NCI-H748 treated with DMSO at 0.1 percent for 48 hours (cell line): ENCODE measurements around the gene TGM4.
A peak's percentile ranks its signal among the peaks of the same experiment; 100 is the strongest.
"Not testable (repeated sequence)": the region's sequence is repeated elsewhere in the genome, so short reads cannot be mapped to it uniquely, and the experiment has no call there.

Experiments
- DNase-seq: peaks from one replicate; lab custom pipeline; 2025; lab: John Stamatoyannopoulos, UW

Gene TGM4

GRCh38 chr3:44874308-44874707 is at the start of gene TGM4:
Gene TGM4 (plus strand): TSS chr3:44874608. CDS start chr3:44874679, 71 bp downstream.
- DNase-seq, result no peak

GRCh38 chr3:44825264-44825925 is 49.0 kb upstream of the TGM4 start:
- no peak for DNase-seq

DNA sequence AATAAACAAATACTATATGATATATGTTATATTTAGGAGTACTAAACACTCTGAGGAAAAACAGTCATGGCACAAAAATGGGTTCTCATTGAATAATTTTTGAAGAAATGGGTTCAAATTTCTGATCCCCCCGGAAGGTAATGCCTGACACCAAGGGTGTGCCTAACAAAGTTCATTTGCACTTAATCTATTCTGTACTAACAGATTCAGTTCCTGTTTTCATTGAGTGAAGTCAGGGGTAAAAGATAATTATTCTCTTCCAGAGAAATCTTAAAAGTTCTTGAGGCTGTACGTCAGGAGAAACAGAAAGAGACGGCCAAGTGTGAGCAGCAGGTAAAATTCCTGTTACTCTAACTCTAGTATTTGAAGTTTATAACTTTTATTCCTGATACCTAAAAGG is 47.2 kb upstream of the TGM4 start:
- no peak for DNase-seq

- DNase-seq, result no peak
Measured at GRCh38 chr3:44831232-44831631, 43.2 kb upstream of the TGM4 start.

GRCh38 chr3:44832032-44832431 is 42.4 kb upstream of the TGM4 start:
- DNase-seq, result no peak

DNA sequence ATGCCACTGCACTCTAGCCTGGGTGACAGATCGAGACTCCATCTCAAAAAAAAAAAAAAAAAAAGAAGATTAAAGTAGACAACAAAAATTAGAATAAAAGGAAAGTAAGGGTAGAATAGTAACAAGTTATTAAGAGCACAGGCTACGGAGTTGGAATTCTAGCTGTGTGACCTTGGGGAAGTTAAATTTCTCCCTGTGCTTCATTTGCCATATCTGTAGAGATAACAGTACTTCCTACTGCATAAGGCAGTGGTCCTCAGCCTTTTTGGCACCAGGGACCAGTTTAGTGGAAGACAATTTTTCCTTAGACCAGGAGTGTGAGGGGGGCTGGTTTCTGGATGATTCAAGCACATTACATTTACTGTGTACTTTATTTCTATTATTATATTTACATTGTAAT is 41.4 kb upstream of the TGM4 start:
- DNase-seq, result no peak

DNA sequence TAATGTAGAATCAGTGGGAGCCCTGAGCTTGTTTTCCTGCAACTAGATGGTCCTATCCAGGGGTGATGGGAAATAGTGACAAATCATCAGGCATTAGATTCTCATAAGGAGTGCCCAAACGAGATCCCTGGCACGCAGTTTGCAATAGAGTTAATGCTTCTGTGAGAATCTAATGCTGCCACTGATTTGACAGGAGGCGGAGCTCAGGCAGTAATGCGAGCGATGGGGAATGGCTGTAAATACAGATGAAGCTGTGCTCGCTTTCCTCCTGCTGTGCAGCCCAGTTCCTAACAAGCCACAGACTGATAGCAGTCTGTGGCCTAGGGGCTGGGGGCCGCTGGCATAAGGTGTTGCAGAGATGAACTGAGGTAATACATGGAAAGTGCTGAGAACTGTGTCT is 41.0 kb upstream of the TGM4 start:
- DNase-seq, result no peak

DNA sequence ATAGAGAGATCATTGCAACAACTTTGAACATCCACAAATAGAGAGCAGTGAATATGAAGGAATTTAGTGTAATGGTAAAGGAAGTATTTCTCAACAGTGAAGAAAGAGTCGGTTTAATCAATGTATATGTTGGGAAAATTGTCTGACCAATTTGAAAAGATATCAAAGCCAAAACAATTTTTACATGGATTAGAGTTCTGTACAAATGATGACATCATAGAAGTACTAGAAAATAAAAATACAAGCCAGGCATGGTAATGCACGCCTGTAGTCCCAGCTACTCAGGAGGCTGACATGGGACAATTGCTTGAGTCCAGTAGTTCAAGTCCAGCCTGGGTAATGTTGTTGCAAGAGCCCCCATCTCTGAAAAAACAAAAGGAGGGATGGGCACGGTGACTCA is 38.7 kb upstream of the TGM4 start:
- no peak for DNase-seq

GRCh38 chr3:44842376-44842775 is 32.0 kb upstream of the TGM4 start:
- no peak for DNase-seq

DNA sequence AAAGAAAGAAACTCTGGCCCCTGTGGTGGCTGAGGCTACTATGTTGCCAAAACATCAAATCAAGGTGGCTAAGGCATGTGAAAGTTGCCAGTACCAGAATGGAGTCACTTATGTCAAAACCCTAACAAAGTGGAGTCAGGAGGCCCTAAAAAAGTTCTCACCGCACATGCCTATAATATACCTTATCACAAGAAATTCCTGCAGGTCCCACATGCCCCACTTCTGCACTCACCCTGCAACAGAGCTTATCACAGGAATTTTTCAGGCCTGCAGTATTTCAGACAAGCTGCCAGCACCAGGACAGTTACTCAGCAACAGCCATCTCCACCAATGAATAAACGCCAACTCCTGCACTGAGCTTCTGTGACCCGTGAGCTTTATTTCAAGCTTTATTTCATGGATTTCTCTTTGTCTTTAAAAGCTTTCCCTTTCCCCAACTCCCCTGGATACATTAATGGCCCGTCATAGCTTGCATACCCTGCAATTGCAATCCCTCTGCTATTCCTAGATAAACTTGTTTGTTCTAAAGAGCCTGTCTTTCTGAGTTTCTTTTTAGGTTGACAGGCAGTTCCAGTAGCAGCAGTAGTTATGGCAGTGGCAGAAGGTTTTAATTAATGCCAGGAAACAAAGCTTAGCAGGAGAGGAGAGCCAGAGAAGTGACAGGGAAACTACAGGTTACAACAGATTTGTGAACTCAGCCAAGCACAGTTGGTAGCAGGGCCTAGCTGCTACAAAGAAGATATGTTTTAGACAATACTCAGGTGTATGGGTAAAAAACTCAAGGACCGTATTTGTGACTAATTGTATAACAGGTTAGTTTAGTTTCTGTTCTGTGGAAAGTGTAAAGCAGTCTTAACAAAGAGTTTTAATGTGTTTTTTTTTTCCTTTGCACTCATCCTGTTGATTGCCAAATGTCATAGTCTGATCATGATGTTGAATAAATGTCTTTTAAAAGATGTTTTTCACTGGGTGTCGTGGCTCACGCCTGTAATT is 28.6 kb upstream of the TGM4 start:
- DNase-seq, result no peak

DNA sequence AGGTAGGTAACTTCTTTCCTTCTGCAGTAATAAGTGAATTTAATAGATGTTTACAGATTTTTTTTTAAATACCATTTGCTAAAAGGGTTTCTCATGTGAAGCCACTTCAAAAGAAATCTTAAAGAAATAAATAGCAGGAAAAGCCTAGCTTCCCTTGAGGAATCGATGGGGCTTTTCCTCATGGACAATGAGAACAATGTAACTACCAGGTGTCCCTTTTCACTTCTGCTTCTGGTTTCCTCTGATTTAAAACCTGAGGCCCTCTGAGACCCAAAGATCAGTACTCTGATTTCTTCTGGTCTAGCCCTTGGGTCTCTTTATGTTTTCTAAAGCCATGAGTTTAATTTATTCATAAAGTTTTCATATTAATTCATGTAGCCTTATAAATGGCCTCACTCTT is 25.8 kb upstream of the TGM4 start:
- no peak for DNase-seq

GRCh38 chr3:44856663-44857062 is 17.7 kb upstream of the TGM4 start:
- DNase-seq, result not testable (repeated sequence)

- DNase-seq, result no peak
Measured at GRCh38 chr3:44860117-44860516, 14.3 kb upstream of the TGM4 start.

DNA sequence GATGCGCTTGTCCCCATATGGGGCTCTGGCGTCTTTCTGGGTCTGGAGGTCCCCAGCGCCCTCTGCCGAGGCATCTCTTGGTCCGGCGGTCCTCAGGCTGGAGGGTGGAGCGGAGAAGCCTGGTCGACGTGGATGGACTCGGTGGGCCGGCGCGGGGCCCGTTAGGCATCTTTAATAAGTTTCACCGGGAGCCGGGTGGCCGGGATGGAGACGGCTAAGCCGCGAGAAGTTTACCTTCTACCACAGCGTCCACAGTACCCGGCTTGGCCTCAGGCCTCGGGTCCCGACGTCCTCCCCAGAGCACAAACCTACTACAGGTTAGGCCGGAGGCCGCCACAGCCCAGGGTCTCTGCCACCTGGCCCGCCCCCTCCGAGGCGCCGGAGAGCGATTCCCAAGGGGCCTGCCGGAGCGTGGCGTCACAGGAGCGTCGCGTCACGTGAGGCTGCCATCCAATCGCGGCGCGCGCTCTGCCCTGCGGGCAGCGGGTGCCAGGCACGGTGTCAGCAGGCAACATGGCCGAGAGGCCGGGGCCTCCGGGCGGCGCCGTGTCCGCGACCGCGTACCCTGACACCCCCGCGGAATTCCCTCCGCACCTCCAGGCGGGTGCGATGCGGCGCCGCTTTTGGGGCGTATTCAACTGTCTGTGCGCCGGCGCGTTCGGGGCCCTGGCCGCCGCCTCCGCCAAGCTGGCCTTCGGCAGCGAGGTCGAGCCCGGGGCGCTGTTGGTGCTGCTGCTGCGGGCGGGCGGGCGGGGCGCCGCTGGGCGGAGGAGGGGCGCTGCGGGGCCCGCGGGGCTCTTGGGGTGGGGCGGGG is 12.8 kb upstream of the TGM4 start, which contains the start of gene TMEM42:
TMEM42 (plus strand) TSS at position 501 of the 814 bp plus-strand sequence; CDS start at position 514, 13 bp downstream.
- DNase-seq, result peak; percentile 67

DNA sequence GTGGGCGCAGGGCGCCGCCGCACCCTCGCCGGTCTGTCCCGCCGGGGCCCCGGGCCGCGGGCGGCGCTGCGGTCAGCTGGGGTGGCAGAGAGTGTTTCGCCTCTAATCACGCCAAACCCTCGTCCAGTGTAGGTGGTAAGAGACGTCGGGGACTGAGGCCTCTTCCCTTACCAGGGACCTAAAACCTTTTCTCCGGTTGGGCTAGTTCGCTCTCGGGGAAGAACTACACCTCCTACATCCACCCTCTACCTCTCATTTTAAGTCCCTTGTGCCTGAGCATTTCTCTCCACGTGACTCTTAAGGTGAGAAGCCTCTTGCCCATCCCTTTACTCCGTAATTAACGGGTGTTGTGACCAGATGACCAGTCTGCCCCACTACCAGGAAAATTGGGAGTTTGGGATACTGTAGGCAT is 12.2 kb upstream of the TGM4 start:
- no peak for DNase-seq

- DNase-seq, result peak; percentile 15
Measured at GRCh38 chr3:44865272-44866035, 9.0 kb upstream of the TGM4 start.

GRCh38 chr3:44867421-44868111 is 6.8 kb upstream of the TGM4 start:
- no peak for DNase-seq

- peak; percentile 8 for DNase-seq
Measured at GRCh38 chr3:44870375-44871061, 3.9 kb upstream of the TGM4 start.

- no peak for DNase-seq
Measured at GRCh38 chr3:44875596-44875995, 1.2 kb downstream of the TGM4 start.

GRCh38 chr3:44877333-44877732 is 2.9 kb downstream of the TGM4 start:
- no peak for DNase-seq
